WTC11 (cell line): ENCODE results near the gene BNC2.

Experiments
- CREB1 ChIP-seq: sonication (generic); formaldehyde crosslinking; IDR thresholded peaks from 2 replicates; pipeline ENCODE4 v1.8.0; 2023; ENCODE audit warnings: mild to moderate bottlenecking, missing genetic modification reagents
- CTCF ChIP-seq: fragments of 200-600 bp; IDR thresholded peaks from 2 replicates; pipeline ENCODE4 v1.8.0; 2022; ENCODE audit warnings: antibody characterized with exemption
- ZNF512 ChIP-seq: sonication (generic); formaldehyde crosslinking; IDR thresholded peaks from 2 replicates; pipeline ENCODE4 v1.8.1; 2022; ENCODE audit warnings: missing genetic modification reagents, borderline replicate concordance

- TF ChIP-seq ZNF512 (CRISPR knock-in tag) = no peak
- TF ChIP-seq CTCF = no peak
- TF ChIP-seq CREB1 (CRISPR knock-in tag) = no peak
Measured at GRCh38 chr9:16572005-16572734, 298.3 kb downstream of the BNC2 start.
